Measurements from ENCODE around the gene SLC8B1. TPM values are rescaled to one million over a fixed set of nuclear protein-coding genes. Genes with fewer than 3 reads are reported as not detected.

The SLC8B1 gene
- polyA plus RNA-seq, 3 donors, result 21.6 to 46.0 (median 32.4) TPM

GRCh38 chr12:113381220-113381619, 46.3 kb upstream of the SLC8B1 start:
- H3K27me3 Mint-ChIP-seq (ENCODE audit: low read depth in 3 of 3), result peaks cover 0 to 2% (median 0%) of the 10 kb centered on the region in 3 donors
- no peak for DNase-seq
- WGBS (ENCODE audit: insufficient coverage), result 100% methylated on average over 3 of the region's 11 CpGs
- peak overlapping the region in 1 of 7 donors; percentile 32 for H3K27ac Mint-ChIP-seq
- no peaks in the 10 kb centered on the region for H4K20me1 ChIP-seq (ENCODE audit: insufficient read depth, low read length)
- no peak overlapping the region for H3K4me3 ChIP-seq (replicated peaks in 1 of 3; ENCODE audit: low read depth in 2 of 3, low read length in 3 of 3)
- H3K27ac ChIP-seq (ENCODE audit: low read depth in 1 of 2, low read length in 2 of 2), result no peak overlapping the region
- H3K9ac ChIP-seq (ENCODE audit: insufficient read depth, low read length, poor library complexity, severe bottlenecking), result no peak overlapping the region
- no peak overlapping the region for H3K4me2 ChIP-seq (replicated peaks; ENCODE audit: extremely low read depth, low read length, poor library complexity, severe bottlenecking)
- no peaks in the 10 kb centered on the region for H3K79me2 ChIP-seq (ENCODE audit: insufficient read depth, low read length)
- peaks cover 42 to 74% of the 10 kb centered on the region in 2 donors for H3K36me3 Mint-ChIP-seq
- intact Hi-C loops (cut with micrococcal nuclease), result no loop called here
- no peaks in the 10 kb centered on the region for H3K9me3 Mint-ChIP-seq
- TF ChIP-seq CTCF (IDR thresholded peaks at IDR 0.05), result no peak
- peaks cover 50 to 77% of the 10 kb centered on the region in 2 donors for H3K36me3 ChIP-seq (replicated peaks in 1 of 2; ENCODE audit: control insufficient read depth in 1 of 2, insufficient read depth in 2 of 2, low read length in 2 of 2)
- no peaks in the 10 kb centered on the region for H3K4me1 Mint-ChIP-seq
- no peak overlapping the region for H2AFZ ChIP-seq (ENCODE audit: insufficient read depth, low read depth, low read length, poor library complexity, severe bottlenecking)
- H3K4me1 ChIP-seq (ENCODE audit: control insufficient read depth in 1 of 2, insufficient read depth in 2 of 2, low read length in 2 of 2), result no peaks in the 10 kb centered on the region
- H3K27me3 ChIP-seq (ENCODE audit: control insufficient read depth in 2 of 2, insufficient read depth in 2 of 2, low read length in 2 of 2), result no peaks in the 10 kb centered on the region
- no peak overlapping the region for H3K4me3 Mint-ChIP-seq
- no peaks in the 10 kb centered on the region for H3K9me3 ChIP-seq (replicated peaks in 1 of 2; ENCODE audit: control insufficient read depth in 1 of 2, insufficient read depth in 1 of 2, low read length in 2 of 2)

GRCh38 chr12:113378291-113378690, 43.4 kb upstream of the SLC8B1 start:
- H3K9ac ChIP-seq (ENCODE audit: insufficient read depth, low read length, poor library complexity, severe bottlenecking), result no peak overlapping the region
- no peaks in the 10 kb centered on the region for H3K27me3 ChIP-seq (ENCODE audit: control insufficient read depth in 2 of 2, insufficient read depth in 2 of 2, low read length in 2 of 2)
- Mint-ChIP-seq H3K27me3 (ENCODE audit: low read depth in 3 of 3) (no peaks in the 10 kb centered on the region), H3K27ac (no peak overlapping the region), H3K9me3 (no peaks in the 10 kb centered on the region), H3K4me3 (no peak overlapping the region), H3K36me3 (peaks cover 45 to 75% of the 10 kb centered on the region in 2 donors), H3K4me1 (no peaks in the 10 kb centered on the region)
- no peak overlapping the region for H3K4me3 ChIP-seq (replicated peaks in 1 of 3; ENCODE audit: low read depth in 2 of 3, low read length in 3 of 3)
- H3K4me2 ChIP-seq (replicated peaks; ENCODE audit: extremely low read depth, low read length, poor library complexity, severe bottlenecking), result no peak overlapping the region
- H3K79me2 ChIP-seq (ENCODE audit: insufficient read depth, low read length), result no peaks in the 10 kb centered on the region
- H3K4me1 ChIP-seq (ENCODE audit: control insufficient read depth in 1 of 2, insufficient read depth in 2 of 2, low read length in 2 of 2), result no peaks in the 10 kb centered on the region
- H4K20me1 ChIP-seq (ENCODE audit: insufficient read depth, low read length), result no peaks in the 10 kb centered on the region
- WGBS (ENCODE audit: insufficient coverage), result 55% methylated on average over 2 of the region's 3 CpGs
- no peak for DNase-seq
- H3K36me3 ChIP-seq (replicated peaks in 1 of 2; ENCODE audit: control insufficient read depth in 1 of 2, insufficient read depth in 2 of 2, low read length in 2 of 2), result peaks cover 45 to 82% of the 10 kb centered on the region in 2 donors
- H2AFZ ChIP-seq (ENCODE audit: insufficient read depth, low read depth, low read length, poor library complexity, severe bottlenecking), result no peak overlapping the region
- no peak overlapping the region for H3K27ac ChIP-seq (ENCODE audit: low read depth in 1 of 2, low read length in 2 of 2)
- H3K9me3 ChIP-seq (replicated peaks in 1 of 2; ENCODE audit: control insufficient read depth in 1 of 2, insufficient read depth in 1 of 2, low read length in 2 of 2), result no peaks in the 10 kb centered on the region
- TF ChIP-seq CTCF (IDR thresholded peaks at IDR 0.05), result no peak
- intact Hi-C loops (cut with micrococcal nuclease), result no loop called here
